ENCODE measurements around the gene IGF2R.

IGF2R gene

GRCh38 chr6:160055813-160056212 is 86.9 kb downstream of the IGF2R start:
- DNase-seq, result no peak

- DNase-seq, result no peak
Observed at GRCh38 chr6:160057080-160057479, 88.2 kb downstream of the IGF2R start.

- DNase-seq, result no peak
Observed at GRCh38 chr6:160058603-160059215, 89.8 kb downstream of the IGF2R start.

GRCh38 chr6:160060221-160060620 is 91.3 kb downstream of the IGF2R start:
- no peak for DNase-seq

GRCh38 chr6:160060920-160061447 is 92.1 kb downstream of the IGF2R start:
- no peak for DNase-seq

- DNase-seq, result no peak
Observed at GRCh38 chr6:160063771-160064413, 95.0 kb downstream of the IGF2R start.

- DNase-seq, result no peak
Observed at GRCh38 chr6:160065200-160065599, 96.3 kb downstream of the IGF2R start.

GRCh38 chr6:160067564-160067963 is 98.7 kb downstream of the IGF2R start:
- no peak for DNase-seq

GRCh38 chr6:160068346-160068745 is 99.5 kb downstream of the IGF2R start:
- no peak for DNase-seq

GRCh38 chr6:160069050-160069454 is 100.2 kb downstream of the IGF2R start:
- no peak for DNase-seq

- DNase-seq, result no peak
Observed at GRCh38 chr6:160069459-160069858, 100.6 kb downstream of the IGF2R start.

GRCh38 chr6:160070427-160070826 is 101.5 kb downstream of the IGF2R start:
- DNase-seq, result no peak

- no peak for DNase-seq
Observed at GRCh38 chr6:160070831-160071230, 101.9 kb downstream of the IGF2R start.

GRCh38 chr6:160071805-160072690 is 103.2 kb downstream of the IGF2R start:
- peak; percentile 21 for DNase-seq

- no peak for DNase-seq
Observed at GRCh38 chr6:160073272-160073671, 104.4 kb downstream of the IGF2R start.

- DNase-seq, result no peak
Observed at GRCh38 chr6:160076009-160076408, 107.1 kb downstream of the IGF2R start.

- DNase-seq, result peak; percentile 53
Observed at GRCh38 chr6:160077024-160077423, 108.1 kb downstream of the IGF2R start.

- peak; percentile 36 for DNase-seq
Observed at GRCh38 chr6:160077526-160077925, 108.6 kb downstream of the IGF2R start.

GRCh38 chr6:160078883-160079685 is 110.2 kb downstream of the IGF2R start:
- DNase-seq, result no peak

- DNase-seq, result no peak
Observed at GRCh38 chr6:160079686-160080043, 110.8 kb downstream of the IGF2R start.

- DNase-seq, result no peak
Observed at GRCh38 chr6:160080097-160080496, 111.2 kb downstream of the IGF2R start.

GRCh38 chr6:160081398-160081797 is 112.5 kb downstream of the IGF2R start:
- no peak for DNase-seq

GRCh38 chr6:160082627-160083026 is 113.7 kb downstream of the IGF2R start:
- no peak for DNase-seq
